Measurements from ENCODE around the gene MED27. TPM values are rescaled to one million over a fixed set of nuclear protein-coding genes. Genes with fewer than 3 reads are reported as not detected.

MED27 gene
- total and polyA plus RNA-seq, 10 of the 15 experiments (the other 5 are each of a cell fraction or from before 2014, with no cell fraction given), result 20.3 to 50.3 (median 35.5) TPM

DNA sequence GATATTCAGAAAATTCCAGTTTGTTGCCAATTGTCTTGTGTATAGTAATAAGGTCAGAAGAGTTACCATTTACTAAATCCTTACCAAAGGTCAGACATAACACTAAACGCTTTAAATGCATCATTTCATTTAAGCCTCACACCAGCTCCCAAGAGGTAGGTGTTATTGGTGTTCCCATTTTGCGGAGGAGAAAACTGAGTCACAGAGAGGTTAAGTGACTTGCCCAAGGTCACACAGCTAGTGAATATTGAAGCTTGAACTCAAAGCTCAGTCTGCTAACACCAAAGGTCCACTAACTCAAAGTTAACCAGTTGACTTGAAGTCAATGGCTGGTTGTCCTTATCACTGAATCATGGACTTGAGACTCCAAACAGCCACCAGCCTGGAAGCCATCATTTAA is 41.4 kb upstream of the MED27 start:
- Histone ChIP-seq H3K4me3 (no peak overlapping the region), H3K27me3 (replicated peaks in 1 of 2; ENCODE audit: control insufficient read depth in 2 of 2, insufficient read depth in 2 of 2, low read length in 1 of 2) (peaks cover 0 to 4% of the 10 kb centered on the region in 2 experiments; a peak in 1 of 4 replicates), H3K27ac (ENCODE audit: control insufficient read depth, insufficient read depth) (no peak overlapping the region), H3K4me1 (ENCODE audit: control insufficient read depth, insufficient read depth, low read length) (no peaks in the 10 kb centered on the region), H2AFZ (ENCODE audit: control insufficient read depth, low read depth, low read length) (no peak overlapping the region), H3K36me3 (ENCODE audit: control insufficient read depth in 2 of 2, insufficient read depth in 2 of 2, low read length in 1 of 2) (no peaks in the 10 kb centered on the region), H3K4me2 (ENCODE audit: control insufficient read depth, insufficient read depth) (no peak overlapping the region), H3K9ac (ENCODE audit: control insufficient read depth, insufficient read depth, low read length) (no peak overlapping the region), H3K9me3 (replicated peaks; ENCODE audit: control insufficient read depth, insufficient read depth, low read length) (no peaks in the 10 kb centered on the region; the same call in 2 of the 3 replicates), H3K79me2 (ENCODE audit: control insufficient read depth, insufficient read depth, low read length) (no peaks in the 10 kb centered on the region), H4K20me1 (ENCODE audit: control insufficient read depth, insufficient read depth) (no peaks in the 10 kb centered on the region)
- ChIA-PET RAD21 (ENCODE audit: unreplicated experiment) (no interaction called here), POLR2A (no interaction called here), CTCF (no interaction called here), SMC1A (ENCODE audit: uncharacterized antibody, unreplicated experiment) (interaction anchor here (1.6 kb wide), 1 partner anchor 37 kb away, joined by 4 read pairs; no protein-coding TSS in a partner anchor)
- TF ChIP-seq, protein P1, sequence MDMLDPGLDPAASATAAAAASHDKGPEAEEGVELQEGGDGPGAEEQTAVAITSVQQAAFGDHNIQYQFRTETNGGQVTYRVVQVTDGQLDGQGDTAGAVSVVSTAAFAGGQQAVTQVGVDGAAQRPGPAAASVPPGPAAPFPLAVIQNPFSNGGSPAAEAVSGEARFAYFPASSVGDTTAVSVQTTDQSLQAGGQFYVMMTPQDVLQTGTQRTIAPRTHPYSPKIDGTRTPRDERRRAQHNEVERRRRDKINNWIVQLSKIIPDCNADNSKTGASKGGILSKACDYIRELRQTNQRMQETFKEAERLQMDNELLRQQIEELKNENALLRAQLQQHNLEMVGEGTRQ (IDR thresholded peaks at IDR 0.05; ENCODE audit: borderline replicate concordance, low read depth, low read length), result no peak
- TF ChIP-seq CEBPB (IDR thresholded peaks at IDR 0.05; ENCODE audit: borderline replicate concordance in 1 of 2, low read depth in 2 of 2, low read length in 2 of 2), result no peak
- TF ChIP-seq, protein P2, sequence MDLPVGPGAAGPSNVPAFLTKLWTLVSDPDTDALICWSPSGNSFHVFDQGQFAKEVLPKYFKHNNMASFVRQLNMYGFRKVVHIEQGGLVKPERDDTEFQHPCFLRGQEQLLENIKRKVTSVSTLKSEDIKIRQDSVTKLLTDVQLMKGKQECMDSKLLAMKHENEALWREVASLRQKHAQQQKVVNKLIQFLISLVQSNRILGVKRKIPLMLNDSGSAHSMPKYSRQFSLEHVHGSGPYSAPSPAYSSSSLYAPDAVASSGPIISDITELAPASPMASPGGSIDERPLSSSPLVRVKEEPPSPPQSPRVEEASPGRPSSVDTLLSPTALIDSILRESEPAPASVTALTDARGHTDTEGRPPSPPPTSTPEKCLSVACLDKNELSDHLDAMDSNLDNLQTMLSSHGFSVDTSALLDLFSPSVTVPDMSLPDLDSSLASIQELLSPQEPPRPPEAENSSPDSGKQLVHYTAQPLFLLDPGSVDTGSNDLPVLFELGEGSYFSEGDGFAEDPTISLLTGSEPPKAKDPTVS (IDR thresholded peaks at IDR 0.05; ENCODE audit: low read depth, low read length), result no peak
- TF ChIP-seq PAX8 (IDR thresholded peaks at IDR 0.05), result no peak
- DNase-seq (ENCODE audit: low read depth, low spot score) (no peak), ATAC-seq (no peak), FAIRE-seq (no peak)
- intact Hi-C loops (cut with micrococcal nuclease; ENCODE audit: unreplicated experiment) (no loop called here), in situ Hi-C loops (cut with MboI) (no loop called here)
- WGBS (ENCODE audit: insufficient coverage, insufficient replicate concordance, low lambda C conversion rate, missing lambda C conversion rate), result 14% methylated on average over 2 of the region's 2 CpGs
- BruUV-seq (replicated peaks), result no TSS peak

DNA sequence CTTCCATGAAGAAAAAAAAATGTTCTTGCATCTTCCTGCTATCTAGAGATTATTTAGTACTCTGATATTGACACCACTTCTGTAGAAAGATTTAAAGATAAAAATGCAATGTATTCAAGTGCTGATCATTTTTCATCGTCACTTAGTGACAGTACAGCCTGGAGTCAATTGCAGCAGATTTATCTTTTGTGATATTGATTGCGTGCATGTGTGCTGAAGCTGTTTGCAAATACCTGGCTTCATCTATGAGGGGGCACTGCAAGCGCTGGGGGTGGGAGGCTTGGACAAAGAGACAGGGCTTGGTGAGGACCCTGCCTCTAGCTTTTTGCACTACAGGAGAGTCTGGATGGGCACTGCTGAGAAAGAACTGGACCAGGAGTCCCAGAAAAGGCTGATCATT is 38.0 kb upstream of the MED27 start:
- no peak overlapping the region for H3K27ac ChIP-seq (ENCODE audit: control insufficient read depth, insufficient read depth)
- H3K9me3 ChIP-seq (replicated peaks; ENCODE audit: control insufficient read depth, insufficient read depth, low read length), result no peaks in the 10 kb centered on the region; the same call in 2 of the 3 replicates
- no peaks in the 10 kb centered on the region for H3K27me3 ChIP-seq (replicated peaks in 1 of 2; ENCODE audit: control insufficient read depth in 2 of 2, insufficient read depth in 2 of 2, low read length in 1 of 2)
- ChIA-PET SMC1A (ENCODE audit: uncharacterized antibody, unreplicated experiment) (no interaction called here), RAD21 (ENCODE audit: unreplicated experiment) (no interaction called here), CTCF (no interaction called here), POLR2A (no interaction called here)
- DNase-seq (ENCODE audit: low read depth, low spot score) (no peak), FAIRE-seq (no peak), ATAC-seq (no peak)
- no TSS peak for BruUV-seq (replicated peaks)
- TF ChIP-seq TARDBP (IDR thresholded peaks at IDR 0.05; ENCODE audit: borderline replicate concordance), result no peak
- WGBS (ENCODE audit: insufficient coverage, insufficient replicate concordance, low lambda C conversion rate, missing lambda C conversion rate), result 26% methylated on average over 3 of the region's 3 CpGs
- no peak overlapping the region for H2AFZ ChIP-seq (ENCODE audit: control insufficient read depth, low read depth, low read length)
- intact Hi-C loops (cut with micrococcal nuclease; ENCODE audit: unreplicated experiment) (no loop called here), in situ Hi-C loops (cut with MboI) (no loop called here)
- H3K4me3 ChIP-seq, result no peak overlapping the region
- no peaks in the 10 kb centered on the region for H3K4me1 ChIP-seq (ENCODE audit: control insufficient read depth, insufficient read depth, low read length)
- no peaks in the 10 kb centered on the region for H3K79me2 ChIP-seq (ENCODE audit: control insufficient read depth, insufficient read depth, low read length)
- no peak overlapping the region for H3K4me2 ChIP-seq (ENCODE audit: control insufficient read depth, insufficient read depth)
- H3K36me3 ChIP-seq (ENCODE audit: control insufficient read depth in 2 of 2, insufficient read depth in 2 of 2, low read length in 1 of 2), result no peaks in the 10 kb centered on the region
- H3K9ac ChIP-seq (ENCODE audit: control insufficient read depth, insufficient read depth, low read length), result no peak overlapping the region
- H4K20me1 ChIP-seq (ENCODE audit: control insufficient read depth, insufficient read depth), result no peaks in the 10 kb centered on the region
